CD1c-positive myeloid dendritic cell (primary cell): ENCODE results near the gene CHERP.

ENCODE experiments used
- DNase-seq: peaks from one replicate; pipeline ENCODE4 v3.0.0-alpha.2; 2016; ENCODE audit errors: extremely low spot score

The CHERP gene, protein sequence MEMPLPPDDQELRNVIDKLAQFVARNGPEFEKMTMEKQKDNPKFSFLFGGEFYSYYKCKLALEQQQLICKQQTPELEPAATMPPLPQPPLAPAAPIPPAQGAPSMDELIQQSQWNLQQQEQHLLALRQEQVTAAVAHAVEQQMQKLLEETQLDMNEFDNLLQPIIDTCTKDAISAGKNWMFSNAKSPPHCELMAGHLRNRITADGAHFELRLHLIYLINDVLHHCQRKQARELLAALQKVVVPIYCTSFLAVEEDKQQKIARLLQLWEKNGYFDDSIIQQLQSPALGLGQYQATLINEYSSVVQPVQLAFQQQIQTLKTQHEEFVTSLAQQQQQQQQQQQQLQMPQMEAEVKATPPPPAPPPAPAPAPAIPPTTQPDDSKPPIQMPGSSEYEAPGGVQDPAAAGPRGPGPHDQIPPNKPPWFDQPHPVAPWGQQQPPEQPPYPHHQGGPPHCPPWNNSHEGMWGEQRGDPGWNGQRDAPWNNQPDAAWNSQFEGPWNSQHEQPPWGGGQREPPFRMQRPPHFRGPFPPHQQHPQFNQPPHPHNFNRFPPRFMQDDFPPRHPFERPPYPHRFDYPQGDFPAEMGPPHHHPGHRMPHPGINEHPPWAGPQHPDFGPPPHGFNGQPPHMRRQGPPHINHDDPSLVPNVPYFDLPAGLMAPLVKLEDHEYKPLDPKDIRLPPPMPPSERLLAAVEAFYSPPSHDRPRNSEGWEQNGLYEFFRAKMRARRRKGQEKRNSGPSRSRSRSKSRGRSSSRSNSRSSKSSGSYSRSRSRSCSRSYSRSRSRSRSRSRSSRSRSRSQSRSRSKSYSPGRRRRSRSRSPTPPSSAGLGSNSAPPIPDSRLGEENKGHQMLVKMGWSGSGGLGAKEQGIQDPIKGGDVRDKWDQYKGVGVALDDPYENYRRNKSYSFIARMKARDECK

DNA sequence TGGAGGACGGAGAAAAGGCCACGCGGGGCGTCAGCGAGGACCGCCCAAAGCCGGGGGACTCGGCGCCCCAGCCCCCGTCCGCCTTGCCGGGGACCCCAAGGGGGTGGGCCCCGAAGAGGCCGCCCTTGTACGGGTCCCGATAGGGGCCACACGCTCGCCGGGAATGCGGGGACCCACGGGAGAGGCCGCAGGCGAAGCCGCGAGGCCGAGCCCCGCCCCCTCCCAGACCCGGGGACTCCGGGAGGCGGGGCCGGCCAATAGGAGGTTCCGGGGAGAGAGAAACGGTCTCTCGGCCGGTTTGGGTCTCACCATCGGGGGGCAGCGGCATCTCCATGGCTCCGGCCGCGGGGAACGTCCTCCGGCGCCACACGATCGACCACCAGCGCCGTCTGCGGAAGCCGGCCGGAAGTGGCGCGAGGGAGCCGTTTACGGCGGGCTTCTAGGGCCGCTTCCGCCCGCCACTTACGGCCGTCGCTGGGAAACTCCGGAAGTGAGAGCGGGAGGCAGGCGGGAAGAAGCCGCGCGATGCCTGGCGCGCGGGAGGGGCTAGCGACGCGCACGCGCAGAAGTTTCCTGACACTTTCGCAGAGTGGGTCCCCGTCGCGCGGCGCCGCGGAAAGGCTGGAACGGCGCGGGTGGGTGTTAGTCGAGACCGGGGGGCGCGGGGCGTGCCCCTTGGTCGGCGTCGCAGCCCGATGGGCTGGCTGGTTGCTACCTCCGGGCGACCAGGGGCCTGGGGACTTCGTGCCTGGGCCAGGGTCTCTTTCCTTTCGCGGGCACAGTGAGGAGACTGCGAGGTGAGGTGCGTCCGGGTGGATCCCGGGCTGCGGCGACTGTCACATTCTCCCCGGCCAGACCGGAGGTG, at the start of gene CHERP:
CHERP (minus strand) TSS at position 393 of the 865 bp plus-strand sequence; CDS start at position 334, 59 bp downstream.
- peak; percentile 99 for DNase-seq

DNA sequence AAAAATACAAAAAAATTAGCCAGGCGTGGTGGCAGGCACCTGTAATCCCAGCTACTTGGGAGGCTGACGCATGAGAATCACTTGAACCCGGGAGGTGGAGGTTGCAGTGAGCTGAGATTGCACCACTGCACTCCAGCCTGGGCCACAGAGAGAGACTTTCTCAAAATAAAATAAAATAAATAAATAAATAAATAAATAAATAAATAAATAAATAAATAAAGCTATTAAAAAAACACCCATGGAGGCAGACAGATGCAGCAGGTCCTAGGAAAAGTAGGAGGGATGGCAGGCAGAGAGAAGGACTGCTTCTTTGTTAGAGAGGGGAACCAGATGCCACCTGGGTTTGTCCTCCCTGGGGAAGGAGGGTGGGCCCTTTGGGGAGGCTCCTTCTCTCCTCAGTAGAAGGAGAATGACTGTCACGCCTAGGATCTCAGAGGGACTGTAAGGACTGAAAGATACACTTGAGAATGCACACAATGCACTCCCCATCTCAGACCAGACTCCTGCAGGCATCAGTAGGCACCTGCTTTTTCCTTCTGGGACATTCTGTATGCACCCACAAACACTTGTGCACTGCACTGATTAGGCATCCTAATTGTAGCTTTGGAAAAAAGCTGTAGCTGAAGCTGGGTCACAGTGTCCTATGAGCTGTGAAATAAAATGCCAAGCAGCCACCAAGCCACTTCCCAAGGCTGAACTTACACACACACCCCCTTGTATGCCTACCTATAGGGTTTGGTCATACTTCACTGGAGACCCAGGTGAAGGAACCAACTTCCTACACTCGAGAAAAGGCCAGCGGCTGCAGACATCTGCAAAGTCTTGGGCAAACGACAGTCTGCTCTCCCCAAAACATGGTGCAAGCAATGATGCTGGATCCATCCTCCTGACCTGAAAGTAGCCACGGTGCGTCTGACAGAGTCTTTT, 48.9 kb upstream of the CHERP start:
- no peak for DNase-seq

DNA sequence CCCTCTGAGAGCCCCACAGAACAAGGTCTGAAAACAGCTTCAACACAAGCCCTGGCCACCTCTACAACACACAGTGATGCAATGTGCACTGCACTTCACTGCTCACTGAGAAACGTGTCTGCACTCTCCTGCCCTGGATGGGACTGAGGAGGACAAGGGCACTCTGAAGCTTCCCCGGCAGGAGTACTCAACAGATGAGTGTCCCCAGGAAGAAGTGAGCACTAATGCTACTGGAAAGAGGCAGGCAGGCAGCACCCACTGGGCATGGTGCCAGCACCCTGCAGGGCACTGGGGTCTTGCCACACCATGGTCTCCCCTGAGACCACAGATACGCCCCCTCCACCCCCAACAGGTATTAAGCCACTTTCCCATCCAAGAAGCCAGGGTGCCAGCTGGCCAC, 47.7 kb upstream of the CHERP start:
- DNase-seq, result no peak

DNA sequence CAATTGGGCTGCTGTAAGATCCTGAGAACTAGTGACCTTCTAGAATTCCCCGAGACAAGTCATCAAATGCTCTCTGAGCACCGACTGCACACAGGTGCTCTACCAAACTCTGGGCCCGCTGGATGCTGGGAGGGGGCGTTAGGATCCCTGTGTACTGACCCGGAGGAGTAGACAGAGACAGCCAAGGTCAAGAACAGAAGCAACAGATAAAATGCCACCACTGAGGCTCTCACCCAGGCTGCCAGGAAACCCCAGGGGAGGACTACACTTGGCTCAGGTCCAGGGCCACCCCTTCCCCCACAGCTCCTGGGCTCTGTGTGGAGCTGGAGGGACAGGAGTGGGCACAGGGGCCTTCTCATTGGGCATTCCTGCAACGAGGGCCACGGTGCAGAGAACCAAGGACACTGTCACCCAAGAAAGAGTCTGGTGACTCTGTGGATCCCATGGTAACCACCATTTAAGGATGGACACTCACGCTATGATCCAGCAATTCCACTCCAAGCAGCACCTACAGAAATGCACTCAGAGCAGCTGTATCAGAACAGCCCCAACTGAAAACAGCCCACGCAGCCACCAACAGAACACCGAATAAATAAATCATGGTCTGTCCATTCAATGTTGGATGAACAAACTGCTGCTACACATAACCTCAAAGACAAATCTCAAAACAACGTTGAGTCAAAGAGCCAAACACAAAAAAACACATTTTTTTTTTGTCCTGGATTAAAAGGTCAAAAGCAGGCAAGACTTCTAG, 46.8 kb upstream of the CHERP start:
- DNase-seq, result no peak

DNA sequence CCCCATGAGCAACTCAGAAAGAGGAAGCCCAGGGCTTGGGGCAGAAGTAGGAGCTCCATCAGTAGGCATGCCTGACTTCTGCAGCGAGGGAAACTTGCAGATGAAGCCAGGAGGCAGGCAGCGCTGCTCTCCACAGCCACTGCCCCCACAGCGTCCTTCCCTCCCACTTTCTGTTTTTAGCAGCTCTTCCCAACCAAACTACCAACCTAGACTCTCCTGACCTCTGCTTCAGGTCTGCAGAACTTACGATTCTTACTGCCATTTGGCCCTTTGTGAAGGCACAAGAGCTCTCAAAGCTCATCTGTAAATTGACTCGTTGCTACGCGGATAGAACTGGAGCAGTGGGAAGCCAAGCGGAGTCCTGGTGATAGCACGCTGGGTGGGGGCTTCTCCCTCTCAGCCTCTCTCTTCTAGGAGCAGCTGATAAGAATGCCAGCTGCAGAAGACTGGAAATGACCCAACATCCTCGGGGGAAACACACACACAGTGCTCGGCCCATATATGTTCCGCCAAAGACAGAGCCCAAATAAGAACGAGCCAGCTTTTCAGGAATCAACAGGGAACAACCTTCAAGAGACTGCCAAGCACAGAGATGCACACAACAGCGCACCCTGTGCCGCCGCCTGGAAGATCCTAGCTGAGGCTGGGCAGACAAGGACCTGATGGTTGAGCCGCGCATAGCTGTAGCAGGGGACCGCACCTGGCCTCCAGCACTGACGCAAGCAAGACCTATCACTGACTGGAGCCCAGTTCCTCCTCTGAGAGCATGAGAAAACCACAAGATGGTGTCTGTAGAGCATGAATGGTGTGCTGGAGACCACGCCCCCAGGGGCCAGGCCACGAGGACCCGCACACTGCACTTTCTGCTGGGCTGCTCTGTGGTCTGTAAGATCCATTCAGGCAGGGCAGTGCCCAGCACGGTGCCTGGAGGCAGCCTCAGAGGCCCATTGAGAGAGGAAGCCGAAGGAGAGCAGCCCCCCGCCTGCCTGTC, 45.9 kb upstream of the CHERP start:
- DNase-seq, result peak; percentile 62

DNA sequence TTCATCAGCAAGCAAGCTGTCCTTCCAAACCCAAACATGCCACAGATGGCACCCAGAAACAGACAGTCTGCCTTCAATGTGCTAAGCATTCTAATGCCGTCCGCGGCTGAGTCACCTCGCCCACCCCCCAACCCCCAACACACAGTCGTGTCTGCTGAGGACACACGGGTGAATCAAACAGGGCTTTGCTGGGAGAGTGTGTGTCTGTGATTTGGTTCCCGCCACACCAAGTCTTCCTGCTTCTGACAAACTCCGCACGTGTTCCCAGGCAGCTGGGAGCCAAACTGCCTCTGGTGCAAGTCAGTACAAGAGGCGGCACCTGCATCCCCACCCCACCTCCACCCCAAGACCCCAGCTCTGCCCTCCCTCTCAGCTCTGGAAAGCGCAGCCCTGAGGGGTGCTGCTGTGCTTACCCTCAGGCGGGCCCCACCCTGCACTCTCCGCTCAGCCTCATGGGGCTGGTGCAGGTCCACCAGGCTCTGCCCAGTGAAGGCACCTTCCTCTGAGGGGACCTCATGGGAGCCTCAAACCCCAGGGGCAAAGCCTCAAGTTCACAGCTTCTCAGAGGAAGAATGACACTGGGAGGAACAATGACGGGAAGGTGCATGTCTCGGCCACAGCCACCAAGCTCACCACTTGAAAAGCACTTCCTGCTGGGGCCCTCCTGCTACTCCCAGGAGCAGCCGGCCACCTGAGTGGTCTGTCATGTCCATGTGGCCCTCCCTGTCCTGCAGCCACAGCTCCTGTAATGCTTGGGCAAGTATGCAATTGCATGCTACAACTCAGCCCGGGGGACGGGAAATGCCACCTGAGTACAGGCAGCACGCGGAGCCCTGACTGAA, 45.0 kb upstream of the CHERP start:
- DNase-seq, result peak; percentile 90

DNA sequence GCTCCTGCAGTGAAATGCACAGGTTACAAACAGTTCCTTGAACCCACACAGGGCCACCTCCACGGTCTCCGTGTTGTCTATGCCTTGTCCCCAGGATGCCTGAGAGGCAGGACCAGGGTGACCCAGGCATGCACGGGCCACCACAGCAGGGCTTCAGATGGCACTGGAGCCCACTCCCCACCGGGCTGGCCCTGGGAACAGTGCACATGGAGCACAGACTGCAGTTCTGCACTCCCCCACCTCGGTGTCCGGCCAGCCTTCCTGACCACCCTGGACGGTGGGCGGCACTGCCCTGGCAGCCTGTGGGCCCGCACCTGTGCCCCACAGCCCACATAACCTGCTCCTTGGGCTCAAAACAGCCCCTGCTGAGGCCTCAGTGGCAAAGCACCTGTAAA, 44.2 kb upstream of the CHERP start:
- DNase-seq, result no peak

DNA sequence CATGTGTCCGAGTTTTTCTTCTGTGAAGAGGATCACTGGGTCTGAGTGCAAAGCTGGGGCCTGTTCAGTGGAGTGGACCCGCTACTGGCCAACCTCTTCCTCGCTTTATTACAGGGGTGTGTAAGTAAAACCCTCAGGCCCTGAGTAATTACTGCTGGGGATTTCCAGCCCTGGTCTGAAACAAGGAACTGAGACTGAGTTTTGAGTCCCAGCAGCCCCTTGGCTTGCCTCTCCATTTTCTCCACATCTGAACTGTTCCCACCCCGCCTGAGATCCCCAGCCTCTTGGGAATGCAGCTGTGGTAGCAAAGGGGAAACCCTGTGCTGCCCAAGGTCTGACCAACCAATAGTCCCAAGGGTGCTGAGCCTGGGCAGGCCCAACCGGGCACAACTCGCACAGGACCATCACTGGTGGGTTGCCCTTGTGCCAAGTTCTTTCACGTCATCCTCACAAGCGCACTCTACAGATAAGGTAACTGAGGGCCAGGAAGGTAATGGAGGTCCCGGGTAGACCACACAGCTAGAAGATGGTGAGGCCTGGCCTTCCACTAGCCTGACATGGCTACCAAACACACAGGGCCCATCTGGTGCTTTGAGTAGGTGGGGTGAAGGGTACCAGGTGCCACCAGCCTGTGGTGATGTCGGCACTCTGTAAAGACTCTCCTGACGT, 43.7 kb upstream of the CHERP start:
- peak; percentile 89 for DNase-seq

DNA sequence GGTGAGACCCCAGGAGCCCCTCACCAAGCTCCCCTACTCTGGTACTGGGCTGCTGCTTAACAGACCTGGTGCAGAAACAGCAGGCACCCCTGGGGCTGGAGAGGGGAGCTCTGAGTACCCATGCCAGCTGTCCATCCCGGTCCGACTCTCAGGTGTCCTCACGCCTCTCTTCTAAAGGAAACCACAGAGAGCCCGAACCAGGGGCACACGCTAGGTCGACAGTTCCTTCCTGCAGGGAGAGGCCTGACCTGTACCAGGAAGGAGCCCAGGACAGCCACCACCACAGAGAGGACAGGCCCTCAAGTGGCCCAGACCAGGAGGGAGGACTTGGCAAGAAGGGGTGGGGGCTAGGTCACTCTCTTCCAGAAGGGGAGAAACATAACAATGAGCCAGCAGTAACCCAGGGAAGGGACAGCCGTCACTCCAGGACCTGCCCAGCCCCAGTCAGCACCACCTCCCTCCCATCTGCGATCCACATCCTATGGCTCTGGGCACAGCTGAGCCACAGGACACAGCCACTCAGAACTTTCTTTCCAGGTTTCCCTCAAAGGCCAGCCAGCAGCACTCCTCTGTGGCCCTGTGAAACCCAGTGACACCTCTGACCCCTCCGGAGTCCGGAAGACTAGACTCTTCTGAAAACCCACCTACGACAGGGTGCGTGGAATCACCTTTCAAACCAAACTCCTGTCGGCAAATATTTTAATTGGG, 43.0 kb upstream of the CHERP start:
- no peak for DNase-seq

DNA sequence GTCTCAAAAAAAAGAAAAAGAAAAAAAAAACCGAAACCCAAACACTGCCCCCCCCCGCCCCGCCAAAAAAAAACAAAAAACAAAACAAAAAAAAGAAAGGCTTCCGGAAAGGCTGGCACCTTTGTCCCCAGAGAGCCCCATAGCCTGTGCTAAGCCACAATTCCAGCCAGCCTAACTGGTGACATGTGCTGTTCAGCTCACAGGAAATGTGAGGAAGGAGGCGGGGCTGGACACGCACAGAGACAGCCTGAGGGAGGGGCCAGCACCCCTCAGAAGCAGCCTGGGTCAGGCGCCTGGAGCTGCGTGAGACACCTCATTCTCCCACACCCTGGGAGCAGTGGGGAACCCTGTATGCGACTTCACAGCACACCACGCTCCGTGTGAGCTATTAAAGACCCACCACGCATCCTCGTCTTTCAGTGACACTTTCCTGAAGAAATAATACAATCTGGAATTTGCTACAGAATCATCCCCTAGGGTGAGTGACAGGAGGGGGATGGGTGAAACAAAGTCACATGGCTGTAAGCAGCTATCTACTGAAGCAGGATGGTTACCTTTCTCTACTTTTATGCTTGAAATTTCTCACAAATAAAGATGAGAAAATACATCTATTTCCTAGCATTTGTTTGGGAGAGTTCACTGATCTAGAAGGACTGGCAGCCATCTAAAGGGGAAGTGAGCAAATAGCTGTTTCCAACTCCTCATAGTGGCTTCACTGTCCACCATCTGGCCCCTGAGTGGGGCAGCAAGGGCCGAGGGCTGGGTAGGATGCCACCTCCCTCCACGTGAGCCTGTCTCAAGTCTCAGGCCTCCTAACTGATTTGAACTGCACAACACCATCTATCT, 42.2 kb upstream of the CHERP start:
- DNase-seq, result peak; percentile 94

DNA sequence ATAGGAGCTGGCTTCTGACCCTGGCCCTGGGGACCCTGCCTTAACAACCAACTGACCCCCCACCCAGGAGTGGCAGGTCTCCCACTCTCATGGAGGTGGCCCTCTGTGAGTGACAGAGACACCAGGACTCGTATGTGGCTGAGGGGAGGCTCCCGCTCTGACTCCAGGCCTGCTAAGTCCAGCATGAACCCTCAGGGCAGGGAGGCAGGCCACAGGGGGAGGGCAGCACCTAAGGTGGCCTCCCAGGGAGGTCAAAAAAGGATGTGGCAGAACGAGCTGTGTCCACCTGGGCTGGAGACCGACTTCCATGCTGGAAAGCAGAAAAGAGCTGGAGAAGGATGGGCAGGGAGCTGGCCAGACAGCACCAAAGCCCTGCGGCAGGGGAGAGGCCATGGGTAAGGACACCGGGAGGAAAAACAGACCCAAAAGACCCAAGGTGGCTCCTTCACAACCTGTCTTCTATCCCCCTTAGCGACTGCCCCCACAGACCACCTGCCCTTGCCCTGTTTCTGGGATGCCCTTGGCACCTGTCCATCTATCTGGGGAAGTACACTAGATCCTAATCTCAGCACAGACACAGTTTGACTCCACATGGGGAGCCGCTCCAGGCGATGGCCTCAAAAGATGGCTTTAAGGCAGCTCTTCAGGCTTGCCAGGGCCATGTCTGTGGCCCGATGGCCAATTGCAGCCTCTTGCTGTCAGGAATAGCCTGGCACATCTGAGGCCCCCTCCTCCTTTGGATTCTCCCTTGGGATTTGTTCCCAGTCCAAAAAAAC, 40.4 kb upstream of the CHERP start:
- no peak for DNase-seq

DNA sequence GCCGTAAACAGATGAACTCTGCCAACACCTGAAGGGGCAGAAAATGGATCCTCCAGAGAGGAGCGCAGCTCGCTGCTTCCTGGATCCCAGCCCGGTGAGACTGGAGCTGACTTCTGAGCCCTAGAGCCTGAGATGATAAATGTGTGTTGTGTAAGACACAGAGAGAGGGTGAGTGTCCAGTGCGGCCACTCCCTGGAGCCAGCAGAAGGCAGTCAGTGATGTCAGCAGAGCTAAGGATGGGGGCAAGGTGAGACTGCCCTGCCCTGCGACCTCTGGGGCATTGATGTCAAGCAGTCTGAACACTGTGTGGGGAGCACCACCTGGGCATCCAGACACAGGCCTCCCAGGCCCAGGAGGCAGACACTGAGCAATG, 39.7 kb upstream of the CHERP start:
- DNase-seq, result no peak

DNA sequence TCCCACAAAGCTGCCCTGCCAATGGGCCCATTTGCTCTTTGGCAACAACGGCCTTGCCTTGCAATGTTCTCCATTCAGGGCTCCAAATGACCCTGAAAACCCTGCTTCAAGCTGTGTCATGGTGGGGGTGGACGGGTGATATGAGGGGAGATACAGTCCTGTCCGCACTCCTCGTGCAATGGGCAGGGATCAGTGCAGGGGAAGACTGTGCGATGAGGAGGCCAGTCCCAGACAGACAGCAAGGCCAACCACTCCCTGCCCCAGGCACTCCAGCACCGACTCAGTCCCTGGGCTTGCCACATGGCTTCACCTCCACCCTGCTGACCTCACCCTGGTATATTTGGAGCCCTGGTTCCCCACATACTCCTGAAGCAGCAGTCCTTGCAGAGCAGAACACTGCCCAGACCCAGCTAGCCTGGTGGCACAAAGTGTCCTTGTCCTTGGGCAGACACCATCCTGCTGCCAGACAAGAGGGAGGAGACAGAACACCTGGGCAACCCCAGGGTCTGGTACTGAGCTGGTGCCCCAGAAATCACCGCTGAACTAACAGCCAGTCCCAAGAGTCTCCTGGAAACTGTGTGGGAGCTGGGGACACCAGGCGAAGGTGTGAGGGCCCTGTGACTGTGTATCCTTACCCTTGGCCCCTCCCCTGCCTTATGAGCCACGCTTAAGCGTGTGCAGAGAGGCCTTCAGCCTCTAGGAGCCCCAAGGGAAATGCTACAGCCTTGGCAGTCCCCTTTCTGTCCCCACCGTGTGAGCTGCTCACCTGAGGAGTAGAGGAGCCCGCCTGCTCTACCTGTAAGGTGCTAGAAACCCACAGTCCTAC, 39.1 kb upstream of the CHERP start:
- no peak for DNase-seq

DNA sequence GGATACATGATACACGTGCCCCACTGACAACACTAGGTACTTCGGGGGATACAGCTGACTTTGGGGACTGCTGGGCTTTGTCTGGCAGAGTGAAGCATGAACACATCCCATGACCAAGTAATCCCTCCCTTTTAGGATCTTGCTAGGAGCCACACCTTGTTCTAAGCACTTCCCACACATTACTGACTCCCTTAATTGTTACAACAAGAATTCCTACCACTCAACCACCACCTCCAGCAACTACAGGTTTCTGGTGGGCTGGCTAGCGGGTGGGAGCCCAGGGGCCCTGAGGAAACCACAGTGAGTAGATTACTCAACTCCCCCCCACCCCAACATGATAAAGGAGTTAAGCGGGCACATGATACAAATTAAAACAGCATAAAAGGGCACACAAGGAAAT, 37.1 kb upstream of the CHERP start:
- DNase-seq, result no peak
